Renal cortex interstitium (tissue), 15 donors: Measurements from ENCODE around the gene RHOG. TPM values are rescaled to one million over a fixed set of nuclear protein-coding genes. Genes with fewer than 3 reads are reported as not detected.

ENCODE experiments used
- DNase-seq, 11 donors: peaks; one replicate each; pipeline ENCODE4 v3.0.0-alpha.2; 2013; ENCODE audit warnings: low read depth in 9 of 11, low spot score in 4 of 11; ENCODE audit errors: extremely low read depth in 1 of 11
- long read RNA-seq, 16 experiments: transcript quantifications; one replicate each; lab custom pipeline, GENCODE V29; 2026
- polyA plus RNA-seq, 3 donors: library from polyadenylated mRNA; unstranded; fragments of 120-200 nt; gene quantifications; one replicate each; pipeline ENCODE4 v1.2.1, GENCODE V29; 2013; ENCODE audit not compliant: insufficient read length in 3 of 3

The RHOG gene
- 10 to 100 TPM; 21.2 to 30.9 (median 21.4) TPM for polyA plus RNA-seq
- long read RNA-seq, donor 1, transcript RHOG-201 (2 exons, 1,319 nt) = major isoform, 14 of 14 reads
- long read RNA-seq, donor 1, partial matches to known transcripts = 0 of 14 reads
- long read RNA-seq, donor 1, other reads (novel, unspliced or antisense) = 0 of 14 reads
- long read RNA-seq, donor 2, transcript RHOG-201 (2 exons, 1,319 nt) = major isoform, 11 of 12 reads
- long read RNA-seq, donor 2, partial matches to known transcripts = 0 of 12 reads
- long read RNA-seq, donor 2, other reads (novel, unspliced or antisense) = 0 of 12 reads
- long read RNA-seq, donor 3, transcript RHOG-201 (2 exons, 1,319 nt) = major isoform, 19 of 19 reads
- long read RNA-seq, donor 3, partial matches to known transcripts = 0 of 19 reads
- long read RNA-seq, donor 3, other reads (novel, unspliced or antisense) = 0 of 19 reads
- long read RNA-seq, donor 4, transcript RHOG-201 (2 exons, 1,319 nt) = major isoform, 15 of 15 reads
- long read RNA-seq, donor 4, partial matches to known transcripts = 0 of 15 reads
- long read RNA-seq, donor 4, other reads (novel, unspliced or antisense) = 0 of 15 reads
- long read RNA-seq, donor 5 = 0 reads
- long read RNA-seq, donor 6, transcript RHOG-201 (2 exons, 1,319 nt) = major isoform, 7 of 7 reads
- long read RNA-seq, donor 6, partial matches to known transcripts = 0 of 7 reads
- long read RNA-seq, donor 6, other reads (novel, unspliced or antisense) = 0 of 7 reads
- long read RNA-seq, donor 7, transcript RHOG-201 (2 exons, 1,319 nt) = major isoform, 11 of 11 reads
- long read RNA-seq, donor 7, partial matches to known transcripts = 0 of 11 reads
- long read RNA-seq, donor 7, other reads (novel, unspliced or antisense) = 0 of 11 reads
- long read RNA-seq, donor 8, transcript RHOG-201 (2 exons, 1,319 nt) = major isoform, 18 of 18 reads
- long read RNA-seq, donor 8, partial matches to known transcripts = 0 of 18 reads
- long read RNA-seq, donor 8, other reads (novel, unspliced or antisense) = 0 of 18 reads
- long read RNA-seq, donor 9, transcript RHOG-201 (2 exons, 1,319 nt) = major isoform, 12 of 12 reads
- long read RNA-seq, donor 9, partial matches to known transcripts = 0 of 12 reads
- long read RNA-seq, donor 9, other reads (novel, unspliced or antisense) = 0 of 12 reads
- long read RNA-seq, donor 10, transcript RHOG-201 (2 exons, 1,319 nt) = major isoform, 16 of 16 reads
- long read RNA-seq, donor 10, partial matches to known transcripts = 0 of 16 reads
- long read RNA-seq, donor 10, other reads (novel, unspliced or antisense) = 0 of 16 reads
- long read RNA-seq, donor 11, transcript RHOG-201 (2 exons, 1,319 nt) = major isoform, 7 of 7 reads
- long read RNA-seq, donor 11, partial matches to known transcripts = 0 of 7 reads
- long read RNA-seq, donor 11, other reads (novel, unspliced or antisense) = 0 of 7 reads
- long read RNA-seq, donor 12, transcript RHOG-201 (2 exons, 1,319 nt) = major isoform, 5 of 5 reads
- long read RNA-seq, donor 12, partial matches to known transcripts = 0 of 5 reads
- long read RNA-seq, donor 12, other reads (novel, unspliced or antisense) = 0 of 5 reads
- long read RNA-seq, donor 13 = 0 reads
- long read RNA-seq, donor 14, transcript RHOG-201 (2 exons, 1,319 nt) = major isoform, 13 of 13 reads
- long read RNA-seq, donor 14, partial matches to known transcripts = 0 of 13 reads
- long read RNA-seq, donor 14, other reads (novel, unspliced or antisense) = 0 of 13 reads
- long read RNA-seq, donor 15, partial matches to known transcripts = 0 of 4 reads
- long read RNA-seq, donor 15, other reads (novel, unspliced or antisense) = 0 of 4 reads
- long read RNA-seq, donor 16, transcript RHOG-201 (2 exons, 1,319 nt) = major isoform, 20 of 20 reads
- long read RNA-seq, donor 16, partial matches to known transcripts = 0 of 20 reads
- long read RNA-seq, donor 16, other reads (novel, unspliced or antisense) = 0 of 20 reads

- peak in 8 of 11 donors; percentile 35 to 70 (median 64) for DNase-seq
Measured at GRCh38 chr11:3840870-3841425, at the start of gene RHOG. RHOG (minus strand) TSS chr11:3840959; CDS start chr11:3828138, 12,821 bp downstream.

GRCh38 chr11:3890014-3890413 is 49.3 kb upstream of the RHOG start:
- DNase-seq = no peak

GRCh38 chr11:3888876-3889275 is 48.1 kb upstream of the RHOG start:
- no peak for DNase-seq

- no peak for DNase-seq
Measured at GRCh38 chr11:3886985-3887384, 46.2 kb upstream of the RHOG start.

GRCh38 chr11:3885855-3886254 is 45.1 kb upstream of the RHOG start:
- no peak for DNase-seq

- no peak for DNase-seq
Measured at GRCh38 chr11:3882655-3883054, 41.9 kb upstream of the RHOG start.

GRCh38 chr11:3880724-3881123 is 40.0 kb upstream of the RHOG start:
- DNase-seq = no peak

- DNase-seq = peak in 1 of 11 donors; percentile 11
Measured at GRCh38 chr11:3879967-3880542, 39.3 kb upstream of the RHOG start.

- DNase-seq = no peak
Measured at GRCh38 chr11:3879216-3879966, 38.6 kb upstream of the RHOG start.

GRCh38 chr11:3878258-3878584 is 37.5 kb upstream of the RHOG start:
- DNase-seq = no peak

GRCh38 chr11:3877364-3878257 is 36.9 kb upstream of the RHOG start:
- DNase-seq = no peak

- no peak for DNase-seq
Measured at GRCh38 chr11:3876613-3877012, 35.9 kb upstream of the RHOG start.

GRCh38 chr11:3873712-3874349 is 33.1 kb upstream of the RHOG start:
- DNase-seq = no peak

- no peak for DNase-seq
Measured at GRCh38 chr11:3867209-3868091, 26.7 kb upstream of the RHOG start.
